WTC11 (cell line): ENCODE results near the gene FAH. TPM values are rescaled to one million over a fixed set of nuclear protein-coding genes. Genes with fewer than 3 reads are reported as not detected.

Source experiments
- ATAC-seq: fragments of 200-7000 bp; cut with Tn5 transposase; 2 replicates; pipeline ENCODE4 v1.10.0; 2021; ENCODE audit warnings: mild to moderate bottlenecking, moderate library complexity
- CTCF ChIA-PET: fragments of 300-600 bp; sonication (Branson Sonifier 250); formaldehyde crosslinking; loops from one replicate; lab custom pipeline; 2021; ENCODE audit warnings: antibody characterized with exemption; lab: Charles Lee
- POLR2A ChIA-PET: fragments of 350-600 bp; sonication (Branson Sonifier 250); formaldehyde crosslinking; loops from one replicate; lab custom pipeline; 2021; ENCODE audit warnings: antibody characterized with exemption; lab: Charles Lee
- DNase-seq: peaks from one replicate; pipeline ENCODE4 v3.0.0; 2021; ENCODE audit warnings: low spot score
- H3K27ac Mint-ChIP-seq: 2 replicates; pipeline ENCODE4 v1.8.0; 2021; ENCODE audit warnings: mixed read lengths
- H3K27me3 Mint-ChIP-seq: 2 replicates; pipeline ENCODE4 v1.8.0; 2021; ENCODE audit warnings: low read depth, mild to moderate bottlenecking, moderate library complexity, mixed read lengths
- H3K36me3 Mint-ChIP-seq: 2 replicates; pipeline ENCODE4 v1.8.0; 2021; ENCODE audit warnings: mixed read lengths
- H3K4me1 Mint-ChIP-seq: 2 replicates; pipeline ENCODE4 v1.8.0; 2022; ENCODE audit warnings: mixed read lengths
- H3K4me3 Mint-ChIP-seq: 2 replicates; pipeline ENCODE4 v1.8.0; 2021; ENCODE audit warnings: mild to moderate bottlenecking, moderate library complexity, mixed read lengths
- H3K9me3 Mint-ChIP-seq: 2 replicates; pipeline ENCODE4 v1.8.0; 2021; ENCODE audit warnings: mixed read lengths
- CDX4 ChIP-seq: fragments of 250-450 bp; sonication (Bioruptor Pico); IDR thresholded peaks from 2 replicates; pipeline ENCODE4 v1.9.0; 2021; ENCODE audit warnings: moderate library complexity, mild to moderate bottlenecking, inconsistent platforms, borderline replicate concordance
- ELF4 ChIP-seq: sonication (generic); formaldehyde crosslinking; IDR thresholded peaks from 2 replicates; pipeline ENCODE4 v1.8.1; 2022; ENCODE audit warnings: low read depth, mild to moderate bottlenecking, moderate library complexity, missing genetic modification reagents
- ESRRA ChIP-seq: sonication (generic); formaldehyde crosslinking; IDR thresholded peaks from 2 replicates; pipeline ENCODE4 v1.8.1; 2022; ENCODE audit warnings: mild to moderate bottlenecking, missing genetic modification reagents, borderline replicate concordance
- ETV6 ChIP-seq: sonication (generic); formaldehyde crosslinking; IDR thresholded peaks from 2 replicates; pipeline ENCODE4 v1.8.1; 2022; ENCODE audit warnings: mild to moderate bottlenecking, missing genetic modification reagents
- FOXJ3 ChIP-seq: sonication (generic); formaldehyde crosslinking; IDR thresholded peaks from 2 replicates; pipeline ENCODE4 v1.9.0; 2021; ENCODE audit warnings: missing genetic modification reagents, mild to moderate bottlenecking, borderline replicate concordance
- HMGA2 ChIP-seq: fragments of 250-450 bp; sonication (Bioruptor Pico); IDR thresholded peaks from 2 replicates; pipeline ENCODE4 v1.4.0; 2021; ENCODE audit warnings: mild to moderate bottlenecking, moderate library complexity
- MXD4 ChIP-seq: fragments of 250-450 bp; sonication (Bioruptor Pico); IDR thresholded peaks from 2 replicates; pipeline ENCODE4 v1.8.0; 2021; ENCODE audit warnings: mild to moderate bottlenecking, moderate library complexity, borderline replicate concordance
- NFYB ChIP-seq: sonication (generic); formaldehyde crosslinking; conservative IDR thresholded peaks from 2 replicates; pipeline ENCODE4 v1.8.0; 2022; ENCODE audit warnings: low read depth, missing genetic modification reagents
- SMAD3 ChIP-seq: sonication (generic); formaldehyde crosslinking; IDR thresholded peaks from 2 replicates; pipeline ENCODE4 v1.8.0; 2022; ENCODE audit warnings: missing genetic modification reagents, mild to moderate bottlenecking, borderline replicate concordance
- TEAD4 ChIP-seq: sonication (generic); formaldehyde crosslinking; IDR thresholded peaks from 2 replicates; pipeline ENCODE4 v1.8.0; 2022; ENCODE audit warnings: mild to moderate bottlenecking, missing genetic modification reagents
- ZBTB21 ChIP-seq: sonication (generic); formaldehyde crosslinking; IDR thresholded peaks from 2 replicates; pipeline ENCODE4 v1.8.1; 2023; ENCODE audit warnings: mild to moderate bottlenecking, missing genetic modification reagents, borderline replicate concordance
- ZNF219 ChIP-seq: sonication (generic); formaldehyde crosslinking; IDR thresholded peaks from 2 replicates; pipeline ENCODE4 v1.8.0; 2023; ENCODE audit warnings: missing genetic modification reagents, mild to moderate bottlenecking, borderline replicate concordance
- ZNF532 ChIP-seq: fragments of 250-450 bp; sonication (Bioruptor Pico); IDR thresholded peaks from 2 replicates; pipeline ENCODE4 v1.9.0; 2021; ENCODE audit warnings: mild to moderate bottlenecking, borderline replicate concordance
- total RNA-seq: library from RNA; stranded (reverse); gene quantifications from 3 replicates; pipeline ENCODE4 v1.2.3, GENCODE V29; 2021
- TF ChIP-seq, protein P1 (sequence below): fragments of 250-450 bp; sonication (Bioruptor Pico); IDR thresholded peaks from 2 replicates; pipeline ENCODE4 v1.9.0; 2021; ENCODE audit warnings: mild to moderate bottlenecking
- TF ChIP-seq, protein P2 (sequence below): fragments of 200-600 bp; IDR thresholded peaks from 2 replicates; pipeline ENCODE4 v1.8.0; 2022; ENCODE audit warnings: antibody characterized with exemption
- TF ChIP-seq, protein P3 (sequence below): sonication (generic); formaldehyde crosslinking; IDR thresholded peaks from 2 replicates; pipeline ENCODE4 v1.8.0; 2022; ENCODE audit warnings: mild to moderate bottlenecking, missing genetic modification reagents

FAH gene
- total RNA-seq, 1 experiment from 2014 or later, result 22.8 TPM

- TF ChIP-seq, protein P1, sequence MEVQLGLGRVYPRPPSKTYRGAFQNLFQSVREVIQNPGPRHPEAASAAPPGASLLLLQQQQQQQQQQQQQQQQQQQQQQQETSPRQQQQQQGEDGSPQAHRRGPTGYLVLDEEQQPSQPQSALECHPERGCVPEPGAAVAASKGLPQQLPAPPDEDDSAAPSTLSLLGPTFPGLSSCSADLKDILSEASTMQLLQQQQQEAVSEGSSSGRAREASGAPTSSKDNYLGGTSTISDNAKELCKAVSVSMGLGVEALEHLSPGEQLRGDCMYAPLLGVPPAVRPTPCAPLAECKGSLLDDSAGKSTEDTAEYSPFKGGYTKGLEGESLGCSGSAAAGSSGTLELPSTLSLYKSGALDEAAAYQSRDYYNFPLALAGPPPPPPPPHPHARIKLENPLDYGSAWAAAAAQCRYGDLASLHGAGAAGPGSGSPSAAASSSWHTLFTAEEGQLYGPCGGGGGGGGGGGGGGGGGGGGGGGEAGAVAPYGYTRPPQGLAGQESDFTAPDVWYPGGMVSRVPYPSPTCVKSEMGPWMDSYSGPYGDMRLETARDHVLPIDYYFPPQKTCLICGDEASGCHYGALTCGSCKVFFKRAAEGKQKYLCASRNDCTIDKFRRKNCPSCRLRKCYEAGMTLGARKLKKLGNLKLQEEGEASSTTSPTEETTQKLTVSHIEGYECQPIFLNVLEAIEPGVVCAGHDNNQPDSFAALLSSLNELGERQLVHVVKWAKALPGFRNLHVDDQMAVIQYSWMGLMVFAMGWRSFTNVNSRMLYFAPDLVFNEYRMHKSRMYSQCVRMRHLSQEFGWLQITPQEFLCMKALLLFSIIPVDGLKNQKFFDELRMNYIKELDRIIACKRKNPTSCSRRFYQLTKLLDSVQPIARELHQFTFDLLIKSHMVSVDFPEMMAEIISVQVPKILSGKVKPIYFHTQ (CRISPR knock-in tag), result no peak
- no peak for TF ChIP-seq ETV6 (CRISPR knock-in tag)
- TF ChIP-seq, all 79 proteins: peak for 0
Measured at GRCh38 chr15:80175436-80175835, 22.6 kb downstream of the FAH start (continued).

DNA sequence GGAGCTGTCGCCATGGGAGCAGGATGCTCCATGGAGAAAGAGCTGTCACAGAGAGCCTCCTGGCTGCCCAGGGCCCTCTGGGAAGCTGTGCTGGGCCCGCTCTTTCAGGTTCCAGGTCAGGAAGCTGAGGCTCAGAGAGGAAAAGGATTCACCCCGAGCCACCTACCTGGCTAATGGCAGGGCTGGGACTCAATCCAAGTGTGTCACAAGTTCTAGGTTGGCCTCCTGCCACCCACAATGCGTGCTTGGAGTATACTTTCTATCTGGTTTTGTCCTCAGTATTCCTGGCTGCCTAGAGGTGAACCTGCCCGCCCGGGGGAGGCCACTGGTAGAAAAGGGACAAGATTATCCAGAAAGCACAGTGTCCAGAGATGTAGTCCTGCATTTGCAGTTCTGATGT lies 23.6 kb downstream of the FAH start:
- Mint-ChIP-seq H3K36me3 (peaks cover 10% of the 10 kb centered on the region), H3K27me3 (no peaks in the 10 kb centered on the region), H3K4me3 (no peak overlapping the region), H3K27ac (no peak overlapping the region; the same call in 1 of the 2 replicates), H3K4me1 (no peaks in the 10 kb centered on the region), H3K9me3 (no peaks in the 10 kb centered on the region; the same call in 1 of the 2 replicates)
- TF ChIP-seq ZNF532 (no peak), ESRRA (no peak), TEAD4 (CRISPR knock-in tag) (no peak), ELF4 (CRISPR knock-in tag) (no peak), SMAD3 (CRISPR knock-in tag) (no peak), ZBTB21 (no peak), NFYB (CRISPR knock-in tag) (no peak), FOXJ3 (CRISPR knock-in tag) (no peak), MXD4 (CRISPR knock-in tag) (no peak), ZNF219 (CRISPR knock-in tag) (no peak), CDX4 (no peak), HMGA2 (CRISPR knock-in tag) (no peak)
- TF ChIP-seq, protein P2, sequence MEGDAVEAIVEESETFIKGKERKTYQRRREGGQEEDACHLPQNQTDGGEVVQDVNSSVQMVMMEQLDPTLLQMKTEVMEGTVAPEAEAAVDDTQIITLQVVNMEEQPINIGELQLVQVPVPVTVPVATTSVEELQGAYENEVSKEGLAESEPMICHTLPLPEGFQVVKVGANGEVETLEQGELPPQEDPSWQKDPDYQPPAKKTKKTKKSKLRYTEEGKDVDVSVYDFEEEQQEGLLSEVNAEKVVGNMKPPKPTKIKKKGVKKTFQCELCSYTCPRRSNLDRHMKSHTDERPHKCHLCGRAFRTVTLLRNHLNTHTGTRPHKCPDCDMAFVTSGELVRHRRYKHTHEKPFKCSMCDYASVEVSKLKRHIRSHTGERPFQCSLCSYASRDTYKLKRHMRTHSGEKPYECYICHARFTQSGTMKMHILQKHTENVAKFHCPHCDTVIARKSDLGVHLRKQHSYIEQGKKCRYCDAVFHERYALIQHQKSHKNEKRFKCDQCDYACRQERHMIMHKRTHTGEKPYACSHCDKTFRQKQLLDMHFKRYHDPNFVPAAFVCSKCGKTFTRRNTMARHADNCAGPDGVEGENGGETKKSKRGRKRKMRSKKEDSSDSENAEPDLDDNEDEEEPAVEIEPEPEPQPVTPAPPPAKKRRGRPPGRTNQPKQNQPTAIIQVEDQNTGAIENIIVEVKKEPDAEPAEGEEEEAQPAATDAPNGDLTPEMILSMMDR, result no peak
- TF ChIP-seq, protein P3, sequence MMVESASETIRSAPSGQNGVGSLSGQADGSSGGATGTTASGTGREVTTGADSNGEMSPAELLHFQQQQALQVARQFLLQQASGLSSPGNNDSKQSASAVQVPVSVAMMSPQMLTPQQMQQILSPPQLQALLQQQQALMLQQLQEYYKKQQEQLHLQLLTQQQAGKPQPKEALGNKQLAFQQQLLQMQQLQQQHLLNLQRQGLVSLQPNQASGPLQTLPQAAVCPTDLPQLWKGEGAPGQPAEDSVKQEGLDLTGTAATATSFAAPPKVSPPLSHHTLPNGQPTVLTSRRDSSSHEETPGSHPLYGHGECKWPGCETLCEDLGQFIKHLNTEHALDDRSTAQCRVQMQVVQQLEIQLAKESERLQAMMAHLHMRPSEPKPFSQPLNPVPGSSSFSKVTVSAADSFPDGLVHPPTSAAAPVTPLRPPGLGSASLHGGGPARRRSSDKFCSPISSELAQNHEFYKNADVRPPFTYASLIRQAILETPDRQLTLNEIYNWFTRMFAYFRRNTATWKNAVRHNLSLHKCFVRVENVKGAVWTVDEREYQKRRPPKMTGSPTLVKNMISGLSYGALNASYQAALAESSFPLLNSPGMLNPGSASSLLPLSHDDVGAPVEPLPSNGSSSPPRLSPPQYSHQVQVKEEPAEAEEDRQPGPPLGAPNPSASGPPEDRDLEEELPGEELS (CRISPR knock-in tag), result no peak
- no peak for DNase-seq
- POLR2A ChIA-PET, result no interaction called here
- CTCF ChIA-PET, result no interaction called here
- no peak for ATAC-seq
